ENCODE data around the gene SIX1.

Gene SIX1

DNA sequence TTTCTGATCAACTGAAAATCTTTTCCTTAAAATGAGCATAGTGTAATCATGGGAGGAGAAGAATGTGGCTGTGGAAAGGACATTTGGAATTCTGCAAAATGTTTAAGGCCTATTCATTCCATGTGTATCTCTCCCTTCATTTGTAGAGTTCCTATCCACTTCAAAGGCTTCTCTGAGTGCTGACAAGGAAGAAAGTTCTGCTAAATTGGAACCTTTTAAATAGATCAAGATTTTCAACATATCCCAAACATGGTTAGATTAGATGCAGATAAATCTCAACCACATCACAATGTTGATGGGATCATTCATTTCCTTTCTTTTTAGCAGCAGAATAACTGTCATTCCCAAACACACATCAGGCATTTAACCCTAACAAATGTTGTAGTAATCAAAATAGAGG lies 28.4 kb upstream of the SIX1 start (continued):
- TF ChIP-seq ISL1 (CRISPR knock-in tag; IDR thresholded peaks at IDR 0.05) (no peak), ZNF565 (CRISPR knock-in tag; conservative IDR thresholded peaks at IDR 0.05; ENCODE audit: low read depth) (no peak)

DNA sequence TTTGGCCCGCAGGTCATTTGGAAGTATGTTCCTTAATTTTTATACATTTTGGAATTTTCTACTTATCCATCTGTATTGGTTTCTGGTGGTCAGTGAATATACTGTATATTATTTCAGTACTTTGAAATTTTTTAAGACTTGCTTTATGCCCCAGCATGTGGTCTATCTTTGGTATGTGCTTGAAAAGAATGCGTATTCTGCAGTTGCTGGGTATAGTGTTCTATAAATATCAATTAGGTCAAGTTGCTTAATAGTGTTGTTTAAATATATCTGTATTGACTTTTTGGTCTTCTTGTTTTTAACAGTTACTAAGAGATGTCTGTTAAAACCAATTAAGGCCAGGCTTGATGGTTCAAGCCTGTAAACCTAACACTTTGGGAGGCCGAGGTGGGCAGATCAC lies 21.7 kb upstream of the SIX1 start:
- TF ChIP-seq ARNTL (CRISPR knock-in tag; IDR thresholded peaks at IDR 0.05; ENCODE audit: borderline replicate concordance, low read depth) (no peak), RARB (CRISPR knock-in tag; IDR thresholded peaks at IDR 0.05) (no peak), ZNF8 (CRISPR knock-in tag; IDR thresholded peaks at IDR 0.05) (no peak), ZNF70 (CRISPR knock-in tag; IDR thresholded peaks at IDR 0.05) (no peak), SNAI2 (CRISPR knock-in tag; IDR thresholded peaks at IDR 0.05) (no peak), PPARA (CRISPR knock-in tag; IDR thresholded peaks at IDR 0.05; ENCODE audit: borderline replicate concordance) (no peak), TCF4 (CRISPR knock-in tag; IDR thresholded peaks at IDR 0.05; ENCODE audit: borderline replicate concordance) (no peak), GLIS3 (CRISPR knock-in tag; IDR thresholded peaks at IDR 0.05) (no peak), CSDC2 (CRISPR knock-in tag; IDR thresholded peaks at IDR 0.05) (no peak), OSR1 (CRISPR knock-in tag; IDR thresholded peaks at IDR 0.05) (no peak), BACH2 (CRISPR knock-in tag; IDR thresholded peaks at IDR 0.05; ENCODE audit: borderline replicate concordance) (no peak), ZFP3 (CRISPR knock-in tag; IDR thresholded peaks at IDR 0.05) (no peak), ZC3H10 (CRISPR knock-in tag; IDR thresholded peaks at IDR 0.05) (no peak)
- TF ChIP-seq, protein P1, sequence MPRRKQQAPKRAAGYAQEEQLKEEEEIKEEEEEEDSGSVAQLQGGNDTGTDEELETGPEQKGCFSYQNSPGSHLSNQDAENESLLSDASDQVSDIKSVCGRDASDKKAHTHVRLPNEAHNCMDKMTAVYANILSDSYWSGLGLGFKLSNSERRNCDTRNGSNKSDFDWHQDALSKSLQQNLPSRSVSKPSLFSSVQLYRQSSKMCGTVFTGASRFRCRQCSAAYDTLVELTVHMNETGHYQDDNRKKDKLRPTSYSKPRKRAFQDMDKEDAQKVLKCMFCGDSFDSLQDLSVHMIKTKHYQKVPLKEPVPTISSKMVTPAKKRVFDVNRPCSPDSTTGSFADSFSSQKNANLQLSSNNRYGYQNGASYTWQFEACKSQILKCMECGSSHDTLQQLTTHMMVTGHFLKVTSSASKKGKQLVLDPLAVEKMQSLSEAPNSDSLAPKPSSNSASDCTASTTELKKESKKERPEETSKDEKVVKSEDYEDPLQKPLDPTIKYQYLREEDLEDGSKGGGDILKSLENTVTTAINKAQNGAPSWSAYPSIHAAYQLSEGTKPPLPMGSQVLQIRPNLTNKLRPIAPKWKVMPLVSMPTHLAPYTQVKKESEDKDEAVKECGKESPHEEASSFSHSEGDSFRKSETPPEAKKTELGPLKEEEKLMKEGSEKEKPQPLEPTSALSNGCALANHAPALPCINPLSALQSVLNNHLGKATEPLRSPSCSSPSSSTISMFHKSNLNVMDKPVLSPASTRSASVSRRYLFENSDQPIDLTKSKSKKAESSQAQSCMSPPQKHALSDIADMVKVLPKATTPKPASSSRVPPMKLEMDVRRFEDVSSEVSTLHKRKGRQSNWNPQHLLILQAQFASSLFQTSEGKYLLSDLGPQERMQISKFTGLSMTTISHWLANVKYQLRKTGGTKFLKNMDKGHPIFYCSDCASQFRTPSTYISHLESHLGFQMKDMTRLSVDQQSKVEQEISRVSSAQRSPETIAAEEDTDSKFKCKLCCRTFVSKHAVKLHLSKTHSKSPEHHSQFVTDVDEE (CRISPR knock-in tag; IDR thresholded peaks at IDR 0.05) = no peak
- TF ChIP-seq, protein P2, sequence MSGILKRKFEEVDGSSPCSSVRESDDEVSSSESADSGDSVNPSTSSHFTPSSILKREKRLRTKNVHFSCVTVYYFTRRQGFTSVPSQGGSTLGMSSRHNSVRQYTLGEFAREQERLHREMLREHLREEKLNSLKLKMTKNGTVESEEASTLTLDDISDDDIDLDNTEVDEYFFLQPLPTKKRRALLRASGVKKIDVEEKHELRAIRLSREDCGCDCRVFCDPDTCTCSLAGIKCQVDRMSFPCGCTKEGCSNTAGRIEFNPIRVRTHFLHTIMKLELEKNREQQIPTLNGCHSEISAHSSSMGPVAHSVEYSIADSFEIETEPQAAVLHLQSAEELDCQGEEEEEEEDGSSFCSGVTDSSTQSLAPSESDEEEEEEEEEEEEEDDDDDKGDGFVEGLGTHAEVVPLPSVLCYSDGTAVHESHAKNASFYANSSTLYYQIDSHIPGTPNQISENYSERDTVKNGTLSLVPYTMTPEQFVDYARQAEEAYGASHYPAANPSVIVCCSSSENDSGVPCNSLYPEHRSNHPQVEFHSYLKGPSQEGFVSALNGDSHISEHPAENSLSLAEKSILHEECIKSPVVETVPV (CRISPR knock-in tag; IDR thresholded peaks at IDR 0.05) = no peak
- TF ChIP-seq, protein P3, sequence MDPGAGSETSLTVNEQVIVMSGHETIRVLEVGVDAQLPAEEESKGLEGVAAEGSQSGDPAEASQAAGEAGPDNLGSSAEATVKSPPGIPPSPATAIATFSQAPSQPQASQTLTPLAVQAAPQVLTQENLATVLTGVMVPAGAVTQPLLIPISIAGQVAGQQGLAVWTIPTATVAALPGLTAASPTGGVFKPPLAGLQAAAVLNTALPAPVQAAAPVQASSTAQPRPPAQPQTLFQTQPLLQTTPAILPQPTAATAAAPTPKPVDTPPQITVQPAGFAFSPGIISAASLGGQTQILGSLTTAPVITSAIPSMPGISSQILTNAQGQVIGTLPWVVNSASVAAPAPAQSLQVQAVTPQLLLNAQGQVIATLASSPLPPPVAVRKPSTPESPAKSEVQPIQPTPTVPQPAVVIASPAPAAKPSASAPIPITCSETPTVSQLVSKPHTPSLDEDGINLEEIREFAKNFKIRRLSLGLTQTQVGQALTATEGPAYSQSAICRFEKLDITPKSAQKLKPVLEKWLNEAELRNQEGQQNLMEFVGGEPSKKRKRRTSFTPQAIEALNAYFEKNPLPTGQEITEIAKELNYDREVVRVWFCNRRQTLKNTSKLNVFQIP (CRISPR knock-in tag; IDR thresholded peaks at IDR 0.05; ENCODE audit: borderline replicate concordance, low read depth) = no peak
- TF ChIP-seq, protein P4, sequence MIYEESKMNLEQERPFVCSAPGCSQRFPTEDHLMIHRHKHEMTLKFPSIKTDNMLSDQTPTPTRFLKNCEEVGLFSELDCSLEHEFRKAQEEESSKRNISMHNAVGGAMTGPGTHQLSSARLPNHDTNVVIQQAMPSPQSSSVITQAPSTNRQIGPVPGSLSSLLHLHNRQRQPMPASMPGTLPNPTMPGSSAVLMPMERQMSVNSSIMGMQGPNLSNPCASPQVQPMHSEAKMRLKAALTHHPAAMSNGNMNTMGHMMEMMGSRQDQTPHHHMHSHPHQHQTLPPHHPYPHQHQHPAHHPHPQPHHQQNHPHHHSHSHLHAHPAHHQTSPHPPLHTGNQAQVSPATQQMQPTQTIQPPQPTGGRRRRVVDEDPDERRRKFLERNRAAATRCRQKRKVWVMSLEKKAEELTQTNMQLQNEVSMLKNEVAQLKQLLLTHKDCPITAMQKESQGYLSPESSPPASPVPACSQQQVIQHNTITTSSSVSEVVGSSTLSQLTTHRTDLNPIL (CRISPR knock-in tag; IDR thresholded peaks at IDR 0.05; ENCODE audit: low read depth) = no peak
- no peak for ATAC-seq

DNA sequence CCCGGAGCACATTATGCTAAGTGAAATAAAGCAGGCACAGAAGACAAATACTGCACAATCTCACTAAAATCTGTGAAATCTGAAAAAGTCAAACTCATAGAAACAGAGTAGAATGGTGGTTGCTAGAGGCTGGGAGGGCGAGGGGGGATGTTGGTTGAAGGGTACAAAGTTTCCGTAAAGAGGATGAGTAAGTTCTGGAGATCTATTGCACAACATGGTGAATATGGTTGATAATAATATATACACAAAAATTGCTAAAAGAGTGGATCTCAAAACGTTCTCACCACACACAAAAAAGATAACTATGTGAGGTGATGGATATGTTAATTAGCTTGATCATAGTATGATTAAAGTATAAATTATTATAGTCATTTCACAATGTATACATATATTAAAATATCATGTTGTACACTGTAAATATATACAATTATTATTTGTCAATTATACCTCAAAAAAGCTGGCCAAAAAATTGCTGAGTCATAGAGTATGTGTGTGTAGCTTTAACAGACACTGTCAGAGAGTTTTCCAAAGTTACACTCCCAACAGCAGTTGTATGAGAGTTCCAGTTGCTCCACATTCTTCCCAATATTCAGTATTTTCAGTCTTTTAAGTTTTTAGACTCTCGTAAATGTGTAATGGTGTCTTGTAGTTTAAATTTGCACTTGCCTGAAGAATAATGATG lies 19.3 kb upstream of the SIX1 start:
- no peak for ATAC-seq
- TF ChIP-seq ZFP3 (CRISPR knock-in tag; IDR thresholded peaks at IDR 0.05) = no peak
- TF ChIP-seq GLIS3 (CRISPR knock-in tag; IDR thresholded peaks at IDR 0.05) = no peak
- no peak for TF ChIP-seq RARB (CRISPR knock-in tag; IDR thresholded peaks at IDR 0.05)
- TF ChIP-seq ZNF8 (CRISPR knock-in tag; IDR thresholded peaks at IDR 0.05) = no peak
- no peak for TF ChIP-seq OSR1 (CRISPR knock-in tag; IDR thresholded peaks at IDR 0.05)
- TF ChIP-seq, protein P2 (CRISPR knock-in tag; IDR thresholded peaks at IDR 0.05) = no peak
- TF ChIP-seq ZNF565 (CRISPR knock-in tag; conservative IDR thresholded peaks at IDR 0.05; ENCODE audit: low read depth) = no peak
- TF ChIP-seq, protein P4 (CRISPR knock-in tag; IDR thresholded peaks at IDR 0.05; ENCODE audit: low read depth) = no peak
- no peak for TF ChIP-seq ARNTL (CRISPR knock-in tag; IDR thresholded peaks at IDR 0.05; ENCODE audit: borderline replicate concordance, low read depth)
- TF ChIP-seq ZC3H10 (CRISPR knock-in tag; IDR thresholded peaks at IDR 0.05) = no peak

Data from SK-N-SH treated with all-trans-retinoic acid at 6 μM for 48 hours (cell line).